Activated CD8-positive, alpha-beta T cell treated with anti-CD3 and anti-CD28 coated beads, Interleukin-2, amount 10 ng/mL, durations not matched to agents 7 days and 5 days (primary cell): Measurements from ENCODE around the gene CCNK. TPM values are rescaled to one million over a fixed set of nuclear protein-coding genes. Genes with fewer than 3 reads are reported as not detected.

ENCODE experiments used
- ATAC-seq: fragments of 150-1000 bp; cut with Tn5 transposase; one replicate; pipeline ENCODE4 v1.10.0; 2021; ENCODE audit warnings: moderate library complexity
- CTCF ChIA-PET: fragments of 350-600 bp; sonication (Branson Sonifier 250); formaldehyde crosslinking; loops from one replicate; lab custom pipeline; 2021; ENCODE audit warnings: antibody characterized with exemption; lab: Charles Lee
- POLR2A ChIA-PET: fragments of 350-600 bp; sonication (Branson Sonifier 250); formaldehyde crosslinking; loops from one replicate; lab custom pipeline; 2021; ENCODE audit warnings: antibody characterized with exemption; lab: Charles Lee
- DNase-seq: peaks from one replicate; pipeline ENCODE4 v3.0.0-alpha.2; 2020
- H3K27ac Mint-ChIP-seq: one replicate; pipeline ENCODE4 v1.8.0; 2021; ENCODE audit warnings: mild to moderate bottlenecking, mixed read lengths
- H3K27me3 Mint-ChIP-seq: one replicate; pipeline ENCODE4 v1.8.0; 2021; ENCODE audit warnings: low read depth, mixed read lengths
- H3K36me3 Mint-ChIP-seq: one replicate; pipeline ENCODE4 v1.8.0; 2021; ENCODE audit warnings: low read depth, mixed read lengths
- H3K4me1 Mint-ChIP-seq: one replicate; pipeline ENCODE4 v1.8.0; 2021; ENCODE audit warnings: low read depth, mixed read lengths
- H3K4me3 Mint-ChIP-seq: one replicate; pipeline ENCODE4 v1.8.0; 2021; ENCODE audit warnings: mild to moderate bottlenecking, mixed read lengths
- H3K9me3 Mint-ChIP-seq: one replicate; pipeline ENCODE4 v1.8.0; 2022; ENCODE audit warnings: mixed read lengths; ENCODE audit not compliant: insufficient read depth
- total RNA-seq, 2 experiments: library from RNA; stranded (reverse); gene quantifications; one replicate each; pipeline ENCODE4 v1.2.3, GENCODE V29; 2021

Gene CCNK
- total RNA-seq, 2 experiments from 2014 or later, result 81.0 to 81.2 TPM

- no peaks in the 10 kb centered on the region for H3K36me3 Mint-ChIP-seq
- ChIA-PET POLR2A (no interaction called here), CTCF (no interaction called here)
- H3K4me1 Mint-ChIP-seq, result no peaks in the 10 kb centered on the region
- DNase-seq, result no peak
- no peaks in the 10 kb centered on the region for H3K27me3 Mint-ChIP-seq
- no peak overlapping the region for H3K4me3 Mint-ChIP-seq
- no peak overlapping the region for H3K27ac Mint-ChIP-seq
- no peak for ATAC-seq
- H3K9me3 Mint-ChIP-seq, result no peaks in the 10 kb centered on the region
Measured at GRCh38 chr14:99543370-99543769, 62.2 kb downstream of the CCNK start.

DNA sequence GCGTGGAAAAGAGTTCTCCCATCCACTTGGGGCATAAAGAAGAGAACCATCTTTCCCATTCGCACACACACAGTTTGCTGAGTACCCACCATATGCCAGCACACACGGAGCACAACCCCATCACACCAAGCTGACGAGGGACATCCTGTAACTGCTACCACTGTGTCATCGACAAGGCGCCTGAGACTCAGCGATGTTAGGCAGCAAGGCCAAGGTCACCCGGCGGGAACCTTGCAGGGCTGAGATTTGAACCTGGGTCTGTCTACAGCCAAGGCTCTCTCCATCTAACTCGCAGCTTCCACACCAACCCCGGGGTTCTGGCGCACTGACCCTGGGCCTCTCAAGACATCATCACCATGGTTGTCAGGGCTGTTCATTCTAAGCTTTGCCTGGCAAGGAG, 62.8 kb downstream of the CCNK start:
- Mint-ChIP-seq H3K4me1 (no peaks in the 10 kb centered on the region), H3K4me3 (no peak overlapping the region), H3K9me3 (no peaks in the 10 kb centered on the region), H3K36me3 (no peaks in the 10 kb centered on the region), H3K27ac (no peak overlapping the region), H3K27me3 (no peaks in the 10 kb centered on the region)
- CTCF ChIA-PET, result no interaction called here
- no peak for ATAC-seq
- POLR2A ChIA-PET, result no interaction called here
- DNase-seq, result no peak

- ChIA-PET CTCF (no interaction called here), POLR2A (no interaction called here)
- Mint-ChIP-seq H3K27ac (no peak overlapping the region), H3K9me3 (no peaks in the 10 kb centered on the region), H3K4me1 (no peaks in the 10 kb centered on the region), H3K27me3 (no peaks in the 10 kb centered on the region), H3K4me3 (no peak overlapping the region), H3K36me3 (no peaks in the 10 kb centered on the region)
- no peak for ATAC-seq
- DNase-seq, result no peak
Measured at GRCh38 chr14:99544991-99545390, 63.8 kb downstream of the CCNK start.

GRCh38 chr14:99545586-99545985, 64.4 kb downstream of the CCNK start:
- no peak for ATAC-seq
- CTCF ChIA-PET, result no interaction called here
- Mint-ChIP-seq H3K27me3 (no peaks in the 10 kb centered on the region), H3K27ac (no peak overlapping the region), H3K4me1 (no peaks in the 10 kb centered on the region), H3K9me3 (no peaks in the 10 kb centered on the region), H3K36me3 (no peaks in the 10 kb centered on the region), H3K4me3 (no peak overlapping the region)
- POLR2A ChIA-PET, result no interaction called here
- DNase-seq, result no peak

DNA sequence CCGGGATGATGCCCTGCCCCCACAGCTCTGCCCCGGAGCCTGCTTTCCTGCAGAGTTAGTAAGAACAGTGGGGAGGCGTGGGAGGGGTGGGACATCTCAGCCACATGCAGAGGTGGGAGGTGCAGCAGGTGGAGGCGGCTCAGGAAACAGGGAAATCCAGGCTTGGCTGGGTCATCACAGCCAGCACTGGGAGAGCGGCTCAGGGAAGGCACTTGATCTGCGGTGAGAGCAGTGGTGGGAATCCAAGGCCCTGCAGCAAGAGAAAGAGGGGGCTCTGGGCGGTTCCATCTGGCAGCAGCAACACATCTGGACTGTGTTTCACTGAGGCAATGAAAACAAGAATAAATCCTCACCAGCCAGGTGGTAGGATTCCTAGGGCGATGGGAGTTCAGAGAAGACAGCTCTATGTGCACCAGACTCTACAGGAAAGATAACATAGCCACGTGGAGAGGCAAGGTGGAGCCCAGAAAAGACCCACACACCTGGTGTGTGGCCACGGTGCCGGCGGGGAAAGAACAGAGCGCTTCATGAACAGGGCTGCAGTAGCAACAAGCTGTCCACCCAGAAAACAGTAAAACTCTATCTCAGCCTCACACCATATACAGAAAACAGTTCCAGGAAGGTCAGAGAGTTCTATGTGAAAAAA, 65.1 kb downstream of the CCNK start:
- Mint-ChIP-seq H3K9me3 (no peaks in the 10 kb centered on the region), H3K4me1 (no peaks in the 10 kb centered on the region), H3K36me3 (no peaks in the 10 kb centered on the region), H3K27ac (no peak overlapping the region), H3K4me3 (no peak overlapping the region), H3K27me3 (no peaks in the 10 kb centered on the region)
- DNase-seq, result no peak
- ChIA-PET CTCF (no interaction called here), POLR2A (no interaction called here)
- no peak for ATAC-seq

- H3K4me3 Mint-ChIP-seq, result no peak overlapping the region
- ChIA-PET CTCF (no interaction called here), POLR2A (no interaction called here)
- H3K36me3 Mint-ChIP-seq, result no peaks in the 10 kb centered on the region
- DNase-seq (no peak), ATAC-seq (no peak)
- H3K27ac Mint-ChIP-seq, result no peak overlapping the region
- H3K9me3 Mint-ChIP-seq, result no peaks in the 10 kb centered on the region
- H3K4me1 Mint-ChIP-seq, result no peaks in the 10 kb centered on the region
- no peaks in the 10 kb centered on the region for H3K27me3 Mint-ChIP-seq
Measured at GRCh38 chr14:99548255-99548654, 67.0 kb downstream of the CCNK start.

DNA sequence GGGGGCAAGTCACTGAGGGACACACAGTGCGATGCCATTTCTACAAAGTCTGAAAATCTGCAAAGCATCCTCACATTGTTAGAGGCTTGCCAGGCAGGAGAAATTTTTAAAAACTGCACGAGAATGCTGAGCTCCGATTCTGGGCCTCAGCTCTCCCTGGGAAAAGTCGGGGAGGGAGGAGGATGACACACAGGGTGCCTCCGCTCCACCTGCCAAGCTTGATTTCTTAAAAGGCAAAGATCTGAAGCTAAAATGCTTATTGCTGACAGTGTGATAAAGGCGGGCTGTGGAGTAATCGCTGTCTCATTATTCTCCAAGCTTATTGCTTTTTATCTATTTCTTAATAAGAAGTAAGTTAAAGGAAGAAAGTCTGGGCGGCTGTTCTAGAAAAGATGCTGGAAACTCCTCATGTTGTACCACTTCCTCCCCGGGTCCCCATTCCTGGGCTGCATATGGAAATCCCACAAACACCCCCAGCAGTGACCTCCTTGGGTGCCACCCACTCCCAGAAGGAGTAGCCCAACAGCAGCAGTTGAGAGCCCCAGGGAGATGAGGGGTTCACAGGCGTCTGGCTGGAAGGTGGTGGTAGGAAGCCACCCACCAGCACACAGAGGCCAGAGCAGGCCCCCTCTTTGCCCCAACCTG, 67.8 kb downstream of the CCNK start:
- CTCF ChIA-PET, result no interaction called here
- Mint-ChIP-seq H3K4me3 (no peak overlapping the region), H3K4me1 (no peaks in the 10 kb centered on the region), H3K9me3 (no peaks in the 10 kb centered on the region), H3K27ac (no peak overlapping the region), H3K36me3 (no peaks in the 10 kb centered on the region), H3K27me3 (no peaks in the 10 kb centered on the region)
- ATAC-seq (no peak), DNase-seq (no peak)
- POLR2A ChIA-PET, result no interaction called here

DNA sequence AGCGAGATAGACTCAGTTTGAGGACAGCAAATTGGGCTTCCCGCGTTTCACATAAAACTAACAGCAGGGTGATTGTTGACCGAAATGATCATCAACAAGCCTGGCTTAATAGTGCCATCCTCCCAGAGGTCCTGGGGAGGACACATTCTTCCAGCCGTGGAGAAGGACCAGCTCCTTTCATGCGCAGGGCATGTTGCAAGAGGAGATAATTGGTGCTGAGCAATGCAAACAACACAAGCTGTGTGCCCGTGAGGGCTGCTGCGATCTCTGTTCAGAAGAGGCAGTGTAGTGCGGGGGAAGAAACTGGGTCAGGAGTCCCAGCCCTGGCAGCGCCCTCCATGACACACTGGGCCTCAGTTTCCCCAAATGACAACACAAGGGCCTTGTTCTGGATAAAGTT, 68.5 kb downstream of the CCNK start:
- ATAC-seq (no peak), DNase-seq (no peak)
- ChIA-PET CTCF (no interaction called here), POLR2A (no interaction called here)
- Mint-ChIP-seq H3K4me3 (no peak overlapping the region), H3K36me3 (no peaks in the 10 kb centered on the region), H3K9me3 (no peaks in the 10 kb centered on the region), H3K27ac (no peak overlapping the region), H3K4me1 (no peaks in the 10 kb centered on the region), H3K27me3 (no peaks in the 10 kb centered on the region)

DNA sequence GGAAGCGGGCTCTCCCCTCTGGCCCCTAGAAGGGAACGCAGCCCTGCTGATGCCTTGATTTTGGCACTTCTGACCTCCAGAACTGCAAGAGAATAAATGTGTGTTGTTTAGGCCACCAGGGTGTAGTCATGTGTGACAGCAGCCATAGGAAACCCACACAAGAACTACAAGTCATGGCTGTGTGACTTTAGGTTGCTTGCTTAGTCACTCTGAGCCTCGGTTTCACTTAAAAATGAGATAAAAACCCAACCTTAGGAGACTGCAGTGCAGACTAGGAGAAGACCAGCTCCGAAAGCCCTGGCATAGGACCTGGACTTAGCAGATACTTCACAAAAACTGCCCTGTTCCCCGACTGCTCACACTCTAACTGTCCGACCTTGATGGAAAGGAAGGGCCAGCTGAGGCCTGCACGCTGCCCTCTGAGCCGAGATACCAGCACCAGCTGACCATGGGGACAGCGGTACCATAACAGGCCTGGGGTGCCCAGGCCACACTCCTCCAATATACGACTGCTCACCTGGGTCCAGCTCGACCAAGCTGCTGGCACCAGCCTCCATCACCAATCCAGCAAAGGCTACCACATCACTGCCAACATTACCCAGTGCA, 69.3 kb downstream of the CCNK start:
- ATAC-seq (no peak), DNase-seq (no peak)
- Mint-ChIP-seq H3K4me1 (no peaks in the 10 kb centered on the region), H3K4me3 (no peak overlapping the region), H3K9me3 (no peaks in the 10 kb centered on the region), H3K36me3 (no peaks in the 10 kb centered on the region), H3K27me3 (no peaks in the 10 kb centered on the region), H3K27ac (no peak overlapping the region)
- ChIA-PET POLR2A (no interaction called here), CTCF (no interaction called here)

- no peak for DNase-seq
- Mint-ChIP-seq H3K4me1 (no peaks in the 10 kb centered on the region), H3K36me3 (no peaks in the 10 kb centered on the region), H3K27me3 (no peaks in the 10 kb centered on the region), H3K27ac (no peak overlapping the region), H3K4me3 (no peak overlapping the region), H3K9me3 (no peaks in the 10 kb centered on the region)
- CTCF ChIA-PET, result interaction anchor here (0.5 kb wide), 1 partner anchor 642 kb away, joined by 3 read pairs; no protein-coding TSS in a partner anchor
- POLR2A ChIA-PET, result no interaction called here
- no peak for ATAC-seq
Measured at GRCh38 chr14:99551034-99551922, 70.1 kb downstream of the CCNK start.

- POLR2A ChIA-PET, result no interaction called here
- Mint-ChIP-seq H3K4me3 (no peak overlapping the region), H3K4me1 (no peaks in the 10 kb centered on the region), H3K27ac (no peak overlapping the region), H3K9me3 (no peaks in the 10 kb centered on the region), H3K27me3 (no peaks in the 10 kb centered on the region), H3K36me3 (no peaks in the 10 kb centered on the region)
- DNase-seq (no peak), ATAC-seq (no peak)
- CTCF ChIA-PET, result interaction anchor here (0.5 kb wide), 1 partner anchor 641 kb away, joined by 3 read pairs; no protein-coding TSS in a partner anchor
Measured at GRCh38 chr14:99552021-99552553, 70.9 kb downstream of the CCNK start.
